HL-60 (cell line): ENCODE data around the gene KLHL7.
"Not testable (repeated sequence)": the region's sequence is repeated elsewhere in the genome, so short reads cannot be mapped to it uniquely, and the experiment has no call there.

Experiments
- DNase-seq, 2 experiments: peaks; one replicate each; pipeline ENCODE4 v3.0.0-alpha.2; 2010 to 2020; ENCODE audit warnings: low read depth in 1 of 2, low spot score in 1 of 2
- H3K27ac ChIP-seq: fragments of 250-450 bp; sonication (Bioruptor Pico); replicated peaks from 2 replicates; pipeline ENCODE4 v1.5.1; 2020; ENCODE audit warnings: mild to moderate bottlenecking, moderate library complexity
- H3K27me3 ChIP-seq: fragments of 250-450 bp; sonication (Bioruptor Pico); 2 replicates; pipeline ENCODE4 v1.5.1; 2021; ENCODE audit warnings: mild to moderate bottlenecking, moderate library complexity; ENCODE audit not compliant: insufficient read depth, poor library complexity, severe bottlenecking
- H3K4me3 ChIP-seq: replicated peaks from 2 replicates; pipeline ENCODE4 v1.5.1; 2011; ENCODE audit warnings: mild to moderate bottlenecking, control low read depth, low read length; ENCODE audit not compliant: insufficient read depth
- GABPA ChIP-seq: IDR thresholded peaks from 2 replicates; pipeline ENCODE4 v1.6.1; 2012; ENCODE audit warnings: low read depth
- POLR2AphosphoS5 ChIP-seq: IDR thresholded peaks from 2 replicates; pipeline ENCODE4 v1.6.1; 2012; ENCODE audit warnings: low read depth
- SPI1 ChIP-seq: IDR thresholded peaks from 2 replicates; pipeline ENCODE4 v1.6.1; 2012; ENCODE audit warnings: low read depth, mild to moderate bottlenecking, borderline replicate concordance
- TF ChIP-seq, protein P1 (sequence below): IDR thresholded peaks from 2 replicates; pipeline ENCODE4 v1.6.1; 2012; ENCODE audit warnings: low read depth; ENCODE audit not compliant: insufficient replicate concordance
- TF ChIP-seq, protein P2 (sequence below): IDR thresholded peaks from one replicate; pipeline ENCODE4 v1.5.1; 2011; ENCODE audit warnings: low read length, control low read depth, inconsistent platforms; ENCODE audit not compliant: insufficient read depth

Gene KLHL7

DNA sequence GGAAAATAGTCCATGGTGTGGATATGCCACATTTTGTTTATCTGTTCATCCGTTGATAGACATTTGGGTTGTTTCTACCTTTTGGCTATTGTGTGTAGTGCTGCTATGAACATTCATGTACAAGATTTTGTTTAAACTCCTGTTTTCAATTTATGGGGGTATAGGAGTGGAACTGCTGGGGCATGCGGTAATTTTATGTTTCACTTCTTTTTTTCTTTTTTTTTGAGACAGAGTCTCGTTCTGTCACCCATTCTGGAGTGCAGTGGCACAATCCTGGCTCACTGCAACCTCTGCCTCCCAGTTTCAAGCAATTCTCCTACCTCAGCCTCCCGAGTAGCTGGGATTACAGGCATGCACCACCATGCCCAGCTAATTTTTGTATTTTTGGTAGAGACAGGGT lies 118.8 kb downstream of the KLHL7 start:
- DNase-seq, H3K4me3 ChIP-seq, H3K27ac ChIP-seq, H3K27me3 ChIP-seq: not testable (repeated sequence)

DNA sequence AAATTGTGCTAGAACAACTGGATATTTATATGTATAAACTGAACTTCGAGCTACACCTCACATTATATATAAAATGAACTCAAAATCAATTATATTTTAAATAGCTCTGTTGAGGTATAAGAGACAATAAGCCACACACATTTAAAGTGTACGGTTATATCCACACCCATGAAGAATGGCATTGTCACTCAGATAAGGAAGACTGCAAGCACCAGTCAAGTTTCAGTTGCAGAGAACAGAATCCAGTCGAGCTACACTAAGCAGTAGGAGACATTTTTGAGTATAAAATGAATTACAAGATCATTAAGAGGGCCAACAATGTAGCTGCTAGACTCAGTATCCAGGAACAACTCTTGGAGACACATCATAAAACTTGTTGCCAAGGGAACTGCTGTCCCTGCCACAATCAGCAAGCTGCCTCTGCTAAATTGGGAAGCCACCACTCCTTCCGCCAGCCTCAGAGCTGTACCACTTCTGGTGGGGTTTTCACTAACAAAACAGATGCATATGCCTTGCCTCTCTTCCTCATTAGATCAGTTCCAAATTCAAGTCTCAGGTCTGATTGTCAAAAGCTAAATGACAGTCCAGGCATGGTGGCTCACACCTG lies 121.4 kb downstream of the KLHL7 start:
- Histone ChIP-seq H3K27me3 (no peaks in the 10 kb centered on the region), H3K27ac (no peak overlapping the region), H3K4me3 (no peak overlapping the region)
- no peak for TF ChIP-seq SPI1
- no peak for TF ChIP-seq POLR2AphosphoS5
- TF ChIP-seq GABPA: no peak
- TF ChIP-seq, protein P1, sequence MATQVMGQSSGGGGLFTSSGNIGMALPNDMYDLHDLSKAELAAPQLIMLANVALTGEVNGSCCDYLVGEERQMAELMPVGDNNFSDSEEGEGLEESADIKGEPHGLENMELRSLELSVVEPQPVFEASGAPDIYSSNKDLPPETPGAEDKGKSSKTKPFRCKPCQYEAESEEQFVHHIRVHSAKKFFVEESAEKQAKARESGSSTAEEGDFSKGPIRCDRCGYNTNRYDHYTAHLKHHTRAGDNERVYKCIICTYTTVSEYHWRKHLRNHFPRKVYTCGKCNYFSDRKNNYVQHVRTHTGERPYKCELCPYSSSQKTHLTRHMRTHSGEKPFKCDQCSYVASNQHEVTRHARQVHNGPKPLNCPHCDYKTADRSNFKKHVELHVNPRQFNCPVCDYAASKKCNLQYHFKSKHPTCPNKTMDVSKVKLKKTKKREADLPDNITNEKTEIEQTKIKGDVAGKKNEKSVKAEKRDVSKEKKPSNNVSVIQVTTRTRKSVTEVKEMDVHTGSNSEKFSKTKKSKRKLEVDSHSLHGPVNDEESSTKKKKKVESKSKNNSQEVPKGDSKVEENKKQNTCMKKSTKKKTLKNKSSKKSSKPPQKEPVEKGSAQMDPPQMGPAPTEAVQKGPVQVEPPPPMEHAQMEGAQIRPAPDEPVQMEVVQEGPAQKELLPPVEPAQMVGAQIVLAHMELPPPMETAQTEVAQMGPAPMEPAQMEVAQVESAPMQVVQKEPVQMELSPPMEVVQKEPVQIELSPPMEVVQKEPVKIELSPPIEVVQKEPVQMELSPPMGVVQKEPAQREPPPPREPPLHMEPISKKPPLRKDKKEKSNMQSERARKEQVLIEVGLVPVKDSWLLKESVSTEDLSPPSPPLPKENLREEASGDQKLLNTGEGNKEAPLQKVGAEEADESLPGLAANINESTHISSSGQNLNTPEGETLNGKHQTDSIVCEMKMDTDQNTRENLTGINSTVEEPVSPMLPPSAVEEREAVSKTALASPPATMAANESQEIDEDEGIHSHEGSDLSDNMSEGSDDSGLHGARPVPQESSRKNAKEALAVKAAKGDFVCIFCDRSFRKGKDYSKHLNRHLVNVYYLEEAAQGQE: no peak
- TF ChIP-seq, protein P2, sequence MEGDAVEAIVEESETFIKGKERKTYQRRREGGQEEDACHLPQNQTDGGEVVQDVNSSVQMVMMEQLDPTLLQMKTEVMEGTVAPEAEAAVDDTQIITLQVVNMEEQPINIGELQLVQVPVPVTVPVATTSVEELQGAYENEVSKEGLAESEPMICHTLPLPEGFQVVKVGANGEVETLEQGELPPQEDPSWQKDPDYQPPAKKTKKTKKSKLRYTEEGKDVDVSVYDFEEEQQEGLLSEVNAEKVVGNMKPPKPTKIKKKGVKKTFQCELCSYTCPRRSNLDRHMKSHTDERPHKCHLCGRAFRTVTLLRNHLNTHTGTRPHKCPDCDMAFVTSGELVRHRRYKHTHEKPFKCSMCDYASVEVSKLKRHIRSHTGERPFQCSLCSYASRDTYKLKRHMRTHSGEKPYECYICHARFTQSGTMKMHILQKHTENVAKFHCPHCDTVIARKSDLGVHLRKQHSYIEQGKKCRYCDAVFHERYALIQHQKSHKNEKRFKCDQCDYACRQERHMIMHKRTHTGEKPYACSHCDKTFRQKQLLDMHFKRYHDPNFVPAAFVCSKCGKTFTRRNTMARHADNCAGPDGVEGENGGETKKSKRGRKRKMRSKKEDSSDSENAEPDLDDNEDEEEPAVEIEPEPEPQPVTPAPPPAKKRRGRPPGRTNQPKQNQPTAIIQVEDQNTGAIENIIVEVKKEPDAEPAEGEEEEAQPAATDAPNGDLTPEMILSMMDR: no peak
- no peak for DNase-seq
